Astrocyte of the spinal cord (primary cell): ENCODE results near the gene RNF220.

Experiments used
- DNase-seq: peaks from one replicate; pipeline ENCODE4 v3.0.0; 2011; ENCODE audit warnings: low read depth, low spot score
- H3K4me3 ChIP-seq: 2 replicates; pipeline ENCODE4 v1.5.1; 2011; ENCODE audit warnings: low read depth, mild to moderate bottlenecking, low read length, moderate library complexity
- CTCF ChIP-seq: IDR thresholded peaks from 2 replicates; pipeline ENCODE4 v1.5.1; 2012; ENCODE audit warnings: low read depth, mild to moderate bottlenecking, low read length, inconsistent platforms
- in situ Hi-C: cut with HindIII; loops from 2 replicates; pipeline ENCODE4 v1.10.0; 2017; ENCODE audit warnings: low sequenced_read_pairs

Gene RNF220

GRCh38 chr1:44431861-44432260 lies 26.8 kb downstream of the RNF220 start:
- DNase-seq = no peak
- no peak for TF ChIP-seq CTCF
- in situ Hi-C loops = no loop called here
- no peak overlapping the region for H3K4me3 ChIP-seq

- no peak for TF ChIP-seq CTCF
- in situ Hi-C loops = no loop called here
- DNase-seq = no peak
- H3K4me3 ChIP-seq = no peak overlapping the region
Measured at GRCh38 chr1:44433209-44433608, 28.2 kb downstream of the RNF220 start.

DNA sequence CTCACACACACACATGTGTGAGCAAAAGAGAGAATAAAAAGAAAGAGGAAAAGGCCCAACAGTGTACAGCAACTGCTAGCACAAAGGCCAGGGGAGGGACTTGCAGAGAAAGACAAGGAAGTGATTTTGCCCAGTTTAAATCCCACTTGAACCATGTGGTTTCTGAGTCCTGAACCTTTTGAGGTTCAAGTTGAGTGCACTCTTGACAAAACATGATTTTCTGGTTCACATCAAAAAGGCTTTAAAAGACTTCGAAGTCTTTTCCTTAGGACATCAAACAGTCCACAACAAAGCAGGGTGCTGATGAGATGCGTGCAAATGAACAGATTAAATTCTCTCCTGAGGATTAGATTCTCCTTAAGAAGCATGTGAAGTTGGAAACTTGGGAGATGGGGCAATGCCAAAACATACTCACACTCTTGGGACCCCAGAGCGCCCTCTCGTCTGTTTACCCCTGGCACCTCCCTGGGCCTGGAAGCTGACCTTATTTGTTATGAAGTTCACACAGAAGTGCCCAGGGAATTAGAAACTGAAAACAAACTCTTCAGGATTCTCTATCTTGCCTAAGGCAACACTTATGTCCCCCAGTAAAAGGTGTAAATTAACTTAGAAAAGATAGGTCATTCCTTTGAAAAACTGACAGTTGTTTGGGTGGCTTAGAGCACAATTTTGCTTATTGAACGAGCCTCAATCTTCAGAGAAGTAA lies 31.5 kb downstream of the RNF220 start:
- no peak overlapping the region for H3K4me3 ChIP-seq
- TF ChIP-seq CTCF = no peak
- DNase-seq = no peak
- in situ Hi-C loops = no loop called here

- no peak for TF ChIP-seq CTCF
- no peak overlapping the region for H3K4me3 ChIP-seq
- no peak for DNase-seq
- in situ Hi-C loops = no loop called here
Measured at GRCh38 chr1:44437107-44437716, 32.2 kb downstream of the RNF220 start.

- no peak for DNase-seq
- in situ Hi-C loops = no loop called here
- no peak for TF ChIP-seq CTCF
- no peak overlapping the region for H3K4me3 ChIP-seq
Measured at GRCh38 chr1:44442791-44443190, 37.7 kb downstream of the RNF220 start.

GRCh38 chr1:44447051-44447810 lies 42.2 kb downstream of the RNF220 start:
- DNase-seq = no peak
- H3K4me3 ChIP-seq = no peak overlapping the region
- in situ Hi-C loops = no loop called here
- no peak for TF ChIP-seq CTCF
